Stimulated activated CD8-positive, alpha-beta memory T cell treated with anti-CD3 and anti-CD28 coated beads, Interleukin-12 subunit alpha, Interleukin-12 subunit beta, amount 100 ng/mL, for 1 hour (primary cell): ENCODE results near the gene UBE2G2.

Experiments
- DNase-seq: peaks from one replicate; pipeline ENCODE4 v3.0.0-alpha.2; 2020; ENCODE audit warnings: low read depth

Gene UBE2G2

DNA sequence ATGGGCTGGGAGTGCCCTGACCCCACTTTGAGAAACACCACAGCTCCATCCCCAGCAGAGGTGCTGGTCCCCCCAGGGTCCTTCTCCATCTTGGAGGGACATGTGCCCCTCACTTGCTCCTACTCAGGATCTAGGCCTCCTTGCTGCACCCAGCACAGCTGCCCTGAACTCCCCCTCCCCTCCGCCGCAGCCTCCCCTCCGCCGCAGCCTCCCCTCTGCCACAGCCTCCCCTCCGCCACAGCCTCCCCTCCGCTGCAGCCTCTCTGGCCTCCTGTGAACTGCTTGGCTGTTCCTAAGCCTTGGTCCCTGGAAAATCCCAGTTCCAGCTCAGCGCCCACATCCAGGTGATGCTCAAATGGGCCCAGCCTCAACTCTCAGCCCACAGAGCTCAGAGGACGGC, 74.3 kb downstream of the UBE2G2 start:
- DNase-seq = no peak

DNA sequence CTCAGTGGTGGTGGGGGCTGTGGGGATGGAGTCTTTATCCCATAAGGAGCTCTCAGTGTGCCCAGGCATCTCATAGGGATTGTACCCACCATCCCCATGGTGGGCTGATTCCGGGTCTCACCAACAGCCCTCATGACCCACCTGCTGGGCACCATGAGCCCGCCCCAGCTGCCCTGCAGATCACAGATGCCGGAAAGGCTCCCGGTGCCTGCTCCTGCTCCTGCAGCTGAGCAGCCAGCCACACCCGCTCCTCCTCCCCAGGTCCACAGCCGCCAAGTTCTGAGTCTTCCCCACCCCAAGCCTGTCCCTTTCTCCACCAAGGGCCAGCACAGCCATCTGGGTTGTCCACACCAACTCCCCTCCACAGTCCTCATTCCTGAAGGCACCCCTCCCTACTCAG, 74.8 kb downstream of the UBE2G2 start:
- DNase-seq = no peak

- DNase-seq = no peak
Measured at GRCh38 chr21:44724926-44725325, 76.7 kb downstream of the UBE2G2 start.

DNA sequence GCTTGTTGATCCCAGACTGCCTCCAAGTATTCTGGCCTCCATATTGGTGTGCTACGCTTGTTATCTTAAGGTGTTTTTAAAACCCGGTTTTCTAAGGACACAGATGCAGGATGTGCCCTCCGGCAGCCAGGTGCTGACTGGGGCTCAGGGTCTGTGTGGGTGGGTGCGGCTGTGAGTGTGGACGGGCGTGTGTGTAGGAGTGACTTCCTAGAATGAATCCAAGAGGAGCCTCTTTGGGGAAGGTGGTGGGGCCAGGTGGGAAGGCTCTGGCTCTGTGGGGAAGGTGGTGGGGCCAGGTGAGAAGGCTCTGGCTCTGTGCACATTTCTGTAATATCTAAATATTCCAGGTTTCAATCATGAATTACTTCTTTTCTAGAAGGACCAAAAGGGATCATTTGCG, 77.4 kb downstream of the UBE2G2 start:
- no peak for DNase-seq

DNA sequence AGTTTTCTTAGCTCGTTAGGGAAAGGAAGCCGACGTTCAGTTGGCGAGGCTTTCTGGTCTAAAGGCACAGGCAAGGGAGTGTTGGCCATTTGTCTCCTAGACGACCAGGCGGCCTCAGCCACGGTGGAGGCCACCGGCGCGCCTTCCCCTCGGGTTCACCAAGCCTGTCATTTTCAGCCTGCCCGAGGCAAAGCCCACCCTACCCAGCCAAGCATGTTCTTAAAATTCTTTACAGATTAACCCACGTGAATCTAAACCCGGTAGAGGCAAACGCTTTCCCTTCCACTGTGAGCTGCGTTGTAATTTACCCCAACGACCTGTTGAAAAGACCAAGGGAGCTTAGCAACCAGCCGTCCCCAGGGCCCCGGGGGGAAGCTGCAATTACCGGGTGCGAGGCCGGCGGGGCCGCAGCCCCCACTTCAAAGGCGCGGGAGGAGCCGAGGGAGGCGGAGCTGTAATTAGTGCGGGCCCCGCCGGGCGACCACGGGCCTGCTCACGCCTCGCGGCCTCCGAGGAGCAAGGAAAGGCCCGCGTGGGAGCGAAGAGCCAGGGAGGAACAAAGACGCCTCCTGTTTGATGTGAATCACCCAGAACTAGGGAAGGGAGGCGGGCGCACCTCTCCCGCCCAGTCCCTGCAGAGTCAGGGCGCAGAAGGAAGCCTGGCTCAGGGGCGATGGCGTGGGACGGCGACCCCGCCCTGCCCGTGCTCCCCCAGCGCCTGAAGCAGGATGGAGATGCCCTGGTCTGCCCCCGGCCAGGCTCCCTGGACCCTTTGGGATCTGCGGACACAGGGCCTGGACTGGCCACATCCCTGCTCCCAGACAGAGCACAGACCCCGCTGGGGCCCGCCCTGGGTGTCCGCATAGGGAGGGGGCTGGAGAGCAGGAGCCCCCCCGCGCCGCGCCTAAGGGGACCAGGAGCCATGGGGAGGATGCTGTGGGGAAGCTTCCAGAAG, 78.2 kb downstream of the UBE2G2 start:
- DNase-seq = no peak

DNA sequence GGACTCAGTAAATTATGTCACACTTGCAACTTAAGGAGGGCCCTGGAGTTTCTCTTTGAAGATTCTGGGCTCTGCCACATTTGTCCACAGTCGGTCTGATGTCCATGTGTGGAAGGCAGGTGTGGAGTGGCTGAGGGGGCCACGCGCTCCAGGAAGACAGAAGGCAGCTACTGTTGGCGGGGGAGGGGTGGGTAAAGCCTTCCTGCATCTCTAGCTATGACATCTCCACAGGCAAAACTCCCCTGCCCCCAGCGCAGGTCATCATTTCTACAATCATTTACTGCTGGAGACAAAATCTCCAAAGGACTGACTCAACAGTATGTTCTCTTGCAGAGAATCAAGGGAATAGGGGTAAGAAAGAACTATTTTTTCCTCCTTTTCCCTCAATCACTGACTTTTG, 78.9 kb downstream of the UBE2G2 start:
- DNase-seq = no peak

GRCh38 chr21:44720170-44720569, 81.5 kb downstream of the UBE2G2 start:
- DNase-seq = no peak
